Loucy (cell line): ENCODE data around the gene NR1H3.

Source experiments
- H2AFZ ChIP-seq: fragments of 200-600 bp; sonication (generic); 2 replicates; pipeline ENCODE4 v1.6.0; 2016; ENCODE audit warnings: antibody characterized with exemption, mild to moderate bottlenecking, low read length, moderate library complexity
- H3F3A ChIP-seq: fragments of 200-600 bp; 2 replicates; pipeline ENCODE4 v1.6.0; 2016; ENCODE audit warnings: antibody characterized with exemption, low read depth, mild to moderate bottlenecking
- H3K27me3 ChIP-seq: fragments of 200-600 bp; sonication (generic); 2 replicates; pipeline ENCODE4 v1.6.1; 2014; ENCODE audit warnings: low read length, mild to moderate bottlenecking; ENCODE audit not compliant: insufficient read depth, poor library complexity, severe bottlenecking
- H3K36me3 ChIP-seq: fragments of 200-600 bp; sonication (generic); 2 replicates; pipeline ENCODE4 v1.6.1; 2016; ENCODE audit warnings: low read length; ENCODE audit not compliant: insufficient read depth
- H3K4me1 ChIP-seq: fragments of 200-600 bp; sonication (generic); 2 replicates; pipeline ENCODE4 v1.5.1; 2014; ENCODE audit warnings: low read length, mild to moderate bottlenecking; ENCODE audit not compliant: insufficient read depth, poor library complexity, severe bottlenecking
- H3K4me2 ChIP-seq: fragments of 200-600 bp; sonication (generic); 2 replicates; pipeline ENCODE4 v1.6.0; 2014; ENCODE audit warnings: antibody characterized with exemption, low read length, low read depth, mild to moderate bottlenecking; ENCODE audit not compliant: poor library complexity, severe bottlenecking
- H3K4me3 ChIP-seq: fragments of 200-600 bp; sonication (generic); 2 replicates; pipeline ENCODE4 v1.5.1; 2014; ENCODE audit warnings: low read length, mild to moderate bottlenecking, mixed read lengths; ENCODE audit not compliant: poor library complexity, severe bottlenecking
- H3K79me2 ChIP-seq: fragments of 200-600 bp; sonication (generic); 2 replicates; pipeline ENCODE4 v1.6.1; 2014; ENCODE audit warnings: low read length; ENCODE audit not compliant: insufficient read depth
- H3K9ac ChIP-seq: fragments of 200-600 bp; sonication (generic); 2 replicates; pipeline ENCODE4 v1.6.0; 2014; ENCODE audit warnings: mild to moderate bottlenecking, low read depth, low read length, moderate library complexity; ENCODE audit not compliant: poor library complexity, severe bottlenecking
- H3K9me2 ChIP-seq: fragments of 200-600 bp; sonication (generic); replicated peaks from 2 replicates; pipeline ENCODE4 v1.6.1; 2016; ENCODE audit warnings: low read depth, low read length, mixed read lengths
- H3K9me3 ChIP-seq: fragments of 200-600 bp; sonication (generic); 2 replicates; pipeline ENCODE4 v1.6.1; 2014; ENCODE audit warnings: mild to moderate bottlenecking, antibody characterized with exemption, low read length, low read depth; ENCODE audit not compliant: insufficient read depth
- H4K20me1 ChIP-seq: fragments of 200-600 bp; sonication (generic); 2 replicates; pipeline ENCODE4 v1.6.0; 2014; ENCODE audit warnings: antibody characterized with exemption, low read length, mild to moderate bottlenecking; ENCODE audit not compliant: insufficient read depth, poor library complexity, severe bottlenecking
- CTCF ChIP-seq: fragments of 200-600 bp; sonication (generic); conservative IDR thresholded peaks from 2 replicates; pipeline ENCODE4 v1.5.1; 2014; ENCODE audit warnings: mild to moderate bottlenecking, antibody characterized with exemption, low read length
- EZH2phosphoT487 ChIP-seq: fragments of 200-600 bp; IDR thresholded peaks from 2 replicates; pipeline ENCODE4 v1.6.1; 2018; ENCODE audit warnings: antibody characterized with exemption, mild to moderate bottlenecking, moderate library complexity, borderline replicate concordance

NR1H3 gene

DNA sequence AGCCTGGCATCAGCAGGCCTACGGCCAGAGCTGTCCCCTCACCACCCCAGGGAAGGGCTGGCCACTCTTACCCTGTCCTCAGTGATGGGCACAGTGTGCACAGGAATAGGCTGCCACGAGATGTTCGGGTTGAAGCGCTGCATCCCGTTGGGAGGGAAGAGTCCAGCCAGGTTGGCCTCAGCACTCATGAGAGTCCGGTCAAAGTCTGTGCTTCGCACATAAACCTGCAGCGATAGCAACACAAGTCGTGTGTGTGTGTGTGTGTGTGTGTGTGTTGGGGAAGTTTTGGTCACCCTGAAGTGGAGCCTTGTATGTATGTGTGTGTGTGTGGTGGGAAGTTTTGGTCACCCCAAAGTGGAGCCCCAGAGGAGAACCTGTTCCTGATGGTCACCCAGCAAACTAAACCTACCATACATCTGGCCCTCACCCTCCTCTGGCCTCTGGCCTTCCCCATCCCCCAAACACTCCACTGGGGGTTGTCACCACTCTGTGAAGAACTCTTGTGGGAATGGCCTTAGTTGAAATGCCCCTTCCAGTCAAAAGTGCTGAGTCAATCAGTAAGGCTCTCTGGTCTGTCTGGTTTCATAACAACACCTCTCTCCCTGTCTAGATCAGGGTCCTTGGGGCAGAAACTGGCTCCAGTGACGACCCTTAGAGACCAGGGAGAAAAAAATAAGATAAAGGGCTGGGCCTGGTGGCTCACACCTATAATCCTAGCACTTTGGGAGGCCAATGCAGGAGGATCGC is 12.0 kb upstream of the NR1H3 start:
- no peaks in the 10 kb centered on the region for H4K20me1 ChIP-seq
- H3K9me2 ChIP-seq: no peaks in the 10 kb centered on the region
- no peak overlapping the region for H3K9ac ChIP-seq
- no peaks in the 10 kb centered on the region for H3F3A ChIP-seq
- no peak overlapping the region for H2AFZ ChIP-seq
- H3K4me2 ChIP-seq: no peak overlapping the region
- peaks cover 20% of the 10 kb centered on the region for H3K4me1 ChIP-seq
- no peaks in the 10 kb centered on the region for H3K27me3 ChIP-seq
- peaks cover 34% of the 10 kb centered on the region for H3K79me2 ChIP-seq
- H3K4me3 ChIP-seq: no peak overlapping the region
- no peaks in the 10 kb centered on the region for H3K9me3 ChIP-seq
- H3K36me3 ChIP-seq: peaks cover 17% of the 10 kb centered on the region; the same call in 1 of the 2 replicates
- TF ChIP-seq EZH2phosphoT487: no peak
- no peak for TF ChIP-seq CTCF

DNA sequence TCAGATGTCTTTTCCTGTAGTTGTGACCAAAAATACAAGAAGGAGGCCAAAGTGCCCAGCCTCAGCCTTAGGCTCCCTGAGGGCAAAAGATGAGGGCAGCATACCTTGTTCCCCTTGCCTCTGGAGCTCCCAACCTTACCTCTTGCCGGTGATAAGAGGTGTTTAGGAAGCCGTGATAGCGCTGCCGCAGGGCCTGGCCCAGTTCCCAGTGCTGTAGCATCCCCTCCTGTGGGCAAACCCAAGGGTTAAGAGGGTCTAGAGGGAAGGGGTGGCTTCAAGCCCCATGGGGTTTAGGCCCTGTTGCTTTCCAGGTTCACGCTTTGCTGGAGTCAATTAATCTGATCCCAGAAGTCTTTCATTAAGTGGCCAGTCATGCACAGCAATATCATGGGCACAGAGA is 10.3 kb upstream of the NR1H3 start:
- Histone ChIP-seq H3K4me1 (peaks cover 20% of the 10 kb centered on the region), H3K27me3 (no peaks in the 10 kb centered on the region), H3K9me2 (no peaks in the 10 kb centered on the region), H3K79me2 (peaks cover 34% of the 10 kb centered on the region), H3K9me3 (no peaks in the 10 kb centered on the region), H3K4me3 (peak overlapping the region; percentile 94), H4K20me1 (no peaks in the 10 kb centered on the region), H3F3A (no peaks in the 10 kb centered on the region), H3K4me2 (peak overlapping the region; percentile 94), H3K9ac (peak overlapping the region; percentile 94), H3K36me3 (peaks cover 7% of the 10 kb centered on the region; the same call in 1 of the 2 replicates), H2AFZ (no peak overlapping the region)
- no peak for TF ChIP-seq CTCF
- TF ChIP-seq EZH2phosphoT487: no peak

GRCh38 chr11:47248304-47248663 is 9.5 kb upstream of the NR1H3 start:
- peak overlapping the region; percentile 94 for H3K4me2 ChIP-seq
- peak overlapping the region; percentile 94 for H3K4me3 ChIP-seq
- no peaks in the 10 kb centered on the region for H3K9me2 ChIP-seq
- H3K9ac ChIP-seq: peak overlapping the region; percentile 94
- peak overlapping the region; percentile 93 for H2AFZ ChIP-seq
- no peaks in the 10 kb centered on the region for H3F3A ChIP-seq
- H3K4me1 ChIP-seq: peaks cover 20% of the 10 kb centered on the region
- H3K27me3 ChIP-seq: no peaks in the 10 kb centered on the region
- no peaks in the 10 kb centered on the region for H4K20me1 ChIP-seq
- peaks cover 34% of the 10 kb centered on the region for H3K79me2 ChIP-seq
- no peaks in the 10 kb centered on the region for H3K9me3 ChIP-seq
- H3K36me3 ChIP-seq: peaks cover 7% of the 10 kb centered on the region; the same call in 1 of the 2 replicates
- TF ChIP-seq EZH2phosphoT487 (no peak), CTCF (no peak)
